BLaER1 (cell line): ENCODE results near the gene ZBP1.
A peak's percentile ranks its signal among the peaks of the same experiment; 100 is the strongest.

ENCODE experiments used
- H3K27ac ChIP-seq: shearing (Covaris generic); formaldehyde crosslinking; 2 replicates; pipeline ENCODE4 v1.8.1; 2022
- H3K27me3 ChIP-seq: shearing (Covaris generic); formaldehyde crosslinking; 2 replicates; pipeline ENCODE4 v1.8.1; 2022
- H3K36me3 ChIP-seq: shearing (Covaris generic); formaldehyde crosslinking; 2 replicates; pipeline ENCODE4 v1.8.1; 2022
- H3K4me1 ChIP-seq: shearing (Covaris generic); formaldehyde crosslinking; 2 replicates; pipeline ENCODE4 v1.8.1; 2022
- H3K4me2 ChIP-seq: shearing (Covaris generic); formaldehyde crosslinking; 2 replicates; pipeline ENCODE4 v1.8.1; 2022
- H3K4me3 ChIP-seq: shearing (Covaris generic); formaldehyde crosslinking; 2 replicates; pipeline ENCODE4 v1.8.1; 2022
- H3K9ac ChIP-seq: shearing (Covaris generic); formaldehyde crosslinking; 2 replicates; pipeline ENCODE4 v1.8.1; 2022
- H3K9me3 ChIP-seq: shearing (Covaris generic); formaldehyde crosslinking; 2 replicates; pipeline ENCODE4 v1.8.1; 2022
- H4K20me1 ChIP-seq: shearing (Covaris generic); formaldehyde crosslinking; 2 replicates; pipeline ENCODE4 v1.8.1; 2022
- Cebpa-rat ChIP-seq: shearing (Covaris generic); IDR thresholded peaks from 2 replicates; pipeline ENCODE4 v1.8.1; 2022

ZBP1 gene

DNA sequence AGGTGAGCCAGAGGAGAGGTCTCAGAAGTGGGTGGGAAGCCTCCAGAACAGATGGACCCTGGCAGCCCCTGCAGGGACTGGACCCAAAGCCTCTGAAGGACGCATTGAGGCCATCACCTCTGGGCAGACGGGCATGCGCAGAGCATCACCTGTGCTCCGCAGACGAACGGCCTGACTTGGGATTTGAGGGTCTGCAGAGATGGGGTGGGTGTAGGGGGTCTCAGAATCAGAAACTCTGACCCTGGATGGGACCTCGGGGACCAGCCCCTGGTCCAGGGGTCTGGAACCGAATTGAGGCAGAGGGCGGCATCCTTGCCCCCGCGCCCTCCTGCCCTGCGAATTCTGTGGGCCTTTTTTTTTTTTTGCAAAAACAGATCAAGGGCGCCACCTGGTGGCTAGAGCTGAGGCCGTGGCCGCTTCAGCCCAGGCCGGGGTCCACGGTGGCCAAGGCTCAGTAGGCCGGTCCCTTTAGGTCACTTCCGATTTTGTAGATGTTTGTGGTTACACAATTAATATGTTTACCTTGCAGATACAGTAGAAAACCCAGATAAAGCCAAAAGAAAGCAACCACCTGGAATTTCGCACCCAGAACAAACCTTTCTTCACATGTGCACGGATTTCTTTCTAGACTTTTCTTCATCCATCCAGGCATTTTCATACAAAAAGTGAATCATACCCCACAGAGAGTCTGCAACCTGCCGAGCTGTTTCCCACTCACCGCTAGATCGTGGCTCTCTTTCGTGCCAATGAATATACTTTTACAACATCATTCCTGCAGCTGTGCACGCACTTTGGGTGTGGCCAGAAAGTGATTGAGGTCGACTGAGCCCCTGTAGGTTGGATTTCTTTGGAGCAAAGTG is 25.9 kb downstream of the ZBP1 start:
- no peak for TF ChIP-seq Cebpa-rat
- Histone ChIP-seq H3K4me2 (no peak overlapping the region), H3K4me3 (no peak overlapping the region), H3K27me3 (no peaks in the 10 kb centered on the region), H3K4me1 (peaks cover 37% of the 10 kb centered on the region), H3K9ac (no peak overlapping the region), H3K9me3 (no peaks in the 10 kb centered on the region), H4K20me1 (no peaks in the 10 kb centered on the region), H3K27ac (no peak overlapping the region), H3K36me3 (no peaks in the 10 kb centered on the region)

DNA sequence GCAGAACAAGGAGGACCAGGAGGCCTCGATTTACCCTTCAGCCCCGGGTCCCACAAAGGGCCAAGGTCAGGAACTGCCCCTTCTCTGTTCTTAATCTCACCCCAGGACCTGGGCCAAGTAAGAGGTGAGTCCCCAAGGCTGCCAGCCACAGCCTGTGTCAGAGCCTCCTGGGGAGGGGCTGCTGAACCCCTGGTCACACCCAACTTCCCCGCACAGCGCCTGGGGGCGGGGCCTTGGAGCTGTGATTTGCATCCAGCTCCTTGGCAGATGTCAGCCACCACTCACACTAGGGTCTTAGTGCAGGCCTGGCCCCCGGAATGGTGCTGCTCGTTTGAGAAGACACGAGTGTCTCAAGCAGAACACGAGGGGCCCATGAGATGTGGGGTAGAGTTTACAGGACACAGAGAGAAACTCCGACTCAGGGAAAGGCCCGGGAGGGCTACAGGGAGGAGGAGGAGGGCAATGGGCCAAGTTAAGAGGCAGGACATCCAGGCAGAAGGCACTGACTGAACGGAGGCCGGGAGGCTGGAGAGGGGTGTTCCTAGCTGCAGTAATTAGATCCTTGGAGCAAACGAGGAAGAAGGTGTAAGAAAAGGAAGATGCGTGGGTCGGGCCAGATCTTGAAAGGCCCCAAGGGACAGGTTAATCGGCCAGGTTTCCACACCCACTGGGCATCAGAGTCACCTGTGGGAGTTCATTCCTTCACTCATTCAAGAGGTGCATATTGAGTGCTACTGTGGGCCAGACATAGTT is 26.9 kb downstream of the ZBP1 start:
- H3K9ac ChIP-seq: no peak overlapping the region
- no peaks in the 10 kb centered on the region for H3K27me3 ChIP-seq
- H3K4me2 ChIP-seq: peak overlapping the region; percentile 39
- no peaks in the 10 kb centered on the region for H3K36me3 ChIP-seq
- TF ChIP-seq Cebpa-rat: no peak
- no peak overlapping the region for H3K4me3 ChIP-seq
- peaks cover 37% of the 10 kb centered on the region for H3K4me1 ChIP-seq
- H4K20me1 ChIP-seq: no peaks in the 10 kb centered on the region
- H3K27ac ChIP-seq: no peak overlapping the region
- H3K9me3 ChIP-seq: no peaks in the 10 kb centered on the region

DNA sequence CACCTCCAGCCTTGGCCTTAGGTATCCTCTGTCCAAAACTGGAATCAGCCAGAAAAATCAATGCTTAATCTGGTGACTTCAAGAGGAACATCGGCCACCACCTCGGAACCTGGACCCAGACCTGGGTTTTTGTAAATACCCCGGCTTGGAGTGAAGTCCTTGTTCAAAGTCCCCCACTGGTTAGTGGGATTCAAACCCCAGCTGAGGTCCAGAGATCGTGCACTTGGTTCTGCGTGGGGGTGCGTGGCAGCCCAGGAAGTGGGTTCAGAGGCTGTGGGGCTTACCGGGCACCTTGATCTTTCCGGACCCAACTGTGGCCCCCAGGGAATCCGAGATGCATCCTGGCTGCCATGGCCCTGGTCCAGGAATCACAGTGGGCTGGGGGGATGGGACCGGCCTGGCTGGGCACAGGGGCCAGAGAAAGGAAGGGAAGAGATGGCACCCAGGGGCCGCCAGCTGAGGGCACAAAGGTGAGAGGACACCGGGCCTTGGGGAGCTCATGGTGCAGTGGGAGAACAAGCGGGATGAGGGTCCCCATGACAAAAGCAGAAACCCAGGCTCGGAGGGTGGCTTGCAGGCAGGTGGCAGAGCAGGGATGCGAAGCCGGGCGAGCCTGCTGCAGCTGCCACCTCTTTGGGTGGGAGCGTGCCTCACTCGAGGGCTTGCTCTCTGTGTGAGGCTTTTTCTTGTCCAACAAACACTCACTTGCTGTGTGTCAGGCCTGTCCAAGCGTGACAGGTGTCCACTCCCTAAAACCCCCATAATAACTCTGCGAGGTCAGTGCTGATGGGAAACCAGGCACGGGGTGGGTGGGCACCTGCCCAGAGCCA is 27.7 kb downstream of the ZBP1 start:
- H4K20me1 ChIP-seq: no peaks in the 10 kb centered on the region

DNA sequence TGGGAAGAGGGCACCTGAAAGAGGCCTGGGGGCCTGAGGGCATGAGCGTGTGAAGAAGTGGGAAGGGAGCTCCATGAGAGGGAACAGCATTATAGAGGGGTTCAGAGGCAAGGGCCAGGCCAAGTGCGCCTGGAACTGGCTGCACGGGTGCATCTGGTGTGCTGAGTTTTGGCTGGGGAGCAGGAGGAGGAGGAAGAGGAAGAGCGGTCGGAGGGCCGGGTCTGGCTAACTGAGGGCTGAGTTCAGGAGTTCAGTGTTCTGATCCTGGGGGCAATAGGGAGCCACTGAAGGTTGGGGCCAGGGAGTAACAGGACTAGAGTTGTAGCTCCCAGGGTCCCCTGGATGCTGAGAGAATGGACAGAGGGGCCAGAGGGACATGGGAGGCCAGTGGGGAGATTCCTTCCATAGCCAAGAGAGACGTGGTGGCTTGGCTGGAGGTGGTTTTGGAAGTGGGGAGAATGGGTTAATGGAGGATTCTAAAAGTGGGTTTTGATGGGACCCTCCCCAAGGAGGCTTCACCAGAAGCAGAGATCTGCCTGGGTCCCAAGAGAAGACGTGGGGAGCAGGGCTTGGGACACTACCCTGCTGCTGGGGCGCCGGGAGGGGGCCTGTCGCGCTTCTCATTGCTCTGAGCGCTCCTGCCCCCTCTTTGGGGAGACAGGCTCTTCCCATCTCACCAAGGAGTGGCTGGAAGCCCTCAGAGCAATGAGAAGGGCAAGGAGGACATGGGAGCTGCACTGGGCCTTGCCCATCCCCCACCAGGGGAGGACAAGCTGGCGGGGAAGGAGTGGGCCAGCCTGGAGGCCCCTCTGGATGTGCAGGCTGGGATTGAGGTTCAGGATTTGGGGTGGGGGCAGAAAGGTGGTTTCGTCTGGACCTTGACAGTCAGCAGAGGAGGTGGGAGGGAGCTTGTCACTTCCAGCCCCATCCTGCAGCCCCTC is 28.7 kb downstream of the ZBP1 start:
- H4K20me1 ChIP-seq: no peaks in the 10 kb centered on the region
- peaks cover 32% of the 10 kb centered on the region for H3K4me1 ChIP-seq
- no peak for TF ChIP-seq Cebpa-rat
- H3K9ac ChIP-seq: no peak overlapping the region
- H3K9me3 ChIP-seq: peaks cover 9% of the 10 kb centered on the region
- H3K4me3 ChIP-seq: no peak overlapping the region
- no peak overlapping the region for H3K27ac ChIP-seq
- no peak overlapping the region for H3K4me2 ChIP-seq
- H3K36me3 ChIP-seq: no peaks in the 10 kb centered on the region
- H3K27me3 ChIP-seq: no peaks in the 10 kb centered on the region

More for the DNA sequence above, 27.7 kb downstream of the ZBP1 start:
- peaks cover 6% of the 10 kb centered on the region for H3K9me3 ChIP-seq
- no peak overlapping the region for H3K27ac ChIP-seq
- TF ChIP-seq Cebpa-rat: no peak
- H3K9ac ChIP-seq: no peak overlapping the region
- no peak overlapping the region for H3K4me3 ChIP-seq
- H3K36me3 ChIP-seq: no peaks in the 10 kb centered on the region
- peaks cover 37% of the 10 kb centered on the region for H3K4me1 ChIP-seq
- H3K4me2 ChIP-seq: peak overlapping the region; percentile 39
- H3K27me3 ChIP-seq: no peaks in the 10 kb centered on the region

DNA sequence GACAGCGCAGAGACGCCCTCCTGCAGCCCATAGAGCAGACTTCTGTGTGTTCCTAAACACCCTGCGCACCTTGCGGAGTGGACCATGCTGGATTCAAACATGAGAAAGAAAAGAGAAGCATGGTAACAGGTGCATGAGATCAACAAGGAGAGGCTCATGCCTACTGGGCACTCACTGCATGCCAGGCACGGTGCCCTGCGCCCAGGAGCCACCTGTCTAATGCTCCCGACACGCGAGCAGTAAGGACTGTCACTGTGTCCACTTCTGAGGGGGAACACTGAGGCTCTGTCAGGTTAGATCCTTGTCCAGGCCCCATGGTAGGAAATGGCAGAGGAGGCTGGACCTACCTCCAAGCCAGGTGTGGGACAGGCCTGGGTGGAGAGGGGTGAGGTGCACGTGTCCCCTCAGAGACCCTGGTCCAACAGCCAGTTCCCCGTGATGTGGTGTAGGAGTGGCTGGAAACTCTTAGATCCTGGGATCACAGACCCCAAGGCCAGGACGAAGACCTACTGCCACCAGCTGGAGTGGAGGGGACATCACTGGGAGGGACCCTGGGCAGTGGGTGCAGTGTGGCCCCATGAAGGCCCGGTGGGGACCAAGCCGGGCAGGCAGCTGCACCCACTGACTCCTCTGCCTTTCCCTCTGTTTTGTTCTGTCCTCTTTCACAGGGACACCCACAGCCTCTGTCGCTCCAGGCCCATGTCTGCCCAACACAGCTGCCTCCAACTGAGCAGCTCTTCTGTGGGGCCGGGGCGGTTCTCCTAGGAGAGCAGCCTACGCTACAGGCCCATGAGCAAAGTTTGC is 29.5 kb downstream of the ZBP1 start:
- Histone ChIP-seq H3K27ac (no peak overlapping the region), H3K4me2 (no peak overlapping the region), H3K36me3 (no peaks in the 10 kb centered on the region), H4K20me1 (no peaks in the 10 kb centered on the region), H3K4me3 (no peak overlapping the region), H3K9ac (no peak overlapping the region), H3K4me1 (peaks cover 32% of the 10 kb centered on the region), H3K27me3 (no peaks in the 10 kb centered on the region), H3K9me3 (peaks cover 9% of the 10 kb centered on the region)
- no peak for TF ChIP-seq Cebpa-rat

DNA sequence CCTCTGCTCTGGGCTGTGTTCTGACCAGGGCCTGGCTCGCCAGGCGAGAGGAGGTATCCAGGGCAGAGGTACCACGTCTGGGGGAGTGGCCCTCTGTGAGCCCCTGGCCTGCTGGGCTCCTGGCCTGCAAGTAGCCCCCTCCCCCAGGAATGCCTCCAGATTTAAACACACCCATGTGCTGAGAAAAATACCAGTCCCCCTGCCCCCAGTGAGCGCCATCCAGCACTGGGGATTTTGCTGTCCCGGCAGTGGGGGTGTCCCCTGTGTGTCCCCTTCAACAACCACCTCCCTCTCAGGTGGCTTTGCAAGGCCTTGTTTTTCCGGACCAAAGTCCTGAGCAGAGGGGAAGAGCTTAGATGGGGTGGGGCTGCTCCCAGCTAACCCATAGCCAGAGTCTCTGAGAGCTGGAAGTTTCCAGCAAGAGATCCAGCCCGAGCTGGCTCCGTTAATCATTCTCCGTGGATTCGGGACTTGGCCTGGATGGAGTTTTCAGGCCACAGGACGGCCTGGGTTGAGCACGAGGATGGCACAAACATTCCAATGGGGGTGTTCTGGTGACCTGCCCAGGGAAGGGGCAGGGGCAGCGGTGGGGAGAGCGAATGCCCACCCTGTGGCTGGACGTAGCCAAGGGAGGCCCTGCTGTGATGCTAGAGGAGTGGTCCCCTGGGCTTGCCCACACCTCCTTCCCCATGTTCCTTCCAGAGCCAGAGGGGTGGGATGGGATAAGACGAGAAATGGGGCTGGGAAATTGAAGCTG is 30.3 kb downstream of the ZBP1 start:
- H3K36me3 ChIP-seq: no peaks in the 10 kb centered on the region
- H3K4me1 ChIP-seq: peaks cover 32% of the 10 kb centered on the region
- H3K9me3 ChIP-seq: peaks cover 9% of the 10 kb centered on the region
- no peak overlapping the region for H3K27ac ChIP-seq
- H3K27me3 ChIP-seq: no peaks in the 10 kb centered on the region
- no peak overlapping the region for H3K9ac ChIP-seq
- TF ChIP-seq Cebpa-rat: no peak
- no peak overlapping the region for H3K4me3 ChIP-seq
- no peak overlapping the region for H3K4me2 ChIP-seq
- H4K20me1 ChIP-seq: no peaks in the 10 kb centered on the region

DNA sequence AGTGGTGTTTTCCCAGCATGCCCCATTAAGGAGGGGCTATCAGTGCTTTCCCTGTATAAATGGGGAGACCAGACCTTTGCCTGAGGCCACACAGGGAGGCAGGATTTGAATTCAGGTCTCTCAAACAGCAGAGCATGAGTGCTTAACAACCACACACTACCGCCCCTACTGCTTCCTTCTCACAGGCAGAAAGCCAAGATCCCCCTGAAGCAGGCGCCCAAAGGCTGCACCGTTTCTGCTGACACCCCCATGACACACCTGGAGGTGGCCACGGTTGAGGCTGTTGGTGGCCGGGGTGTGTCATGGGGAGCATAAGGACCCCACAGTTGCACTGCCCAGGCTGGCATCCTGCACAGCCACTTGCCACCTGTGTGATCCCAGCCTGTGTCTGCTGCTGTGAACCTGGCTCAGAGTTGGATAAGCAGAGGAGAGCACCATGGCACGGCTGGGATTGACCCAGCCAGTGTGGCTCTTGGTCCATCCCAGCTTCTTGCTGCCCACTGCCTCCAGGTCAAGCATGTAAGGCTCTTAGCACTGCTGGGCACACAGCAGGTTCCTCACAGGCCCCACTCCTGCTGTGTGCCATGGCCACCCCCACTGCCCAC is 31.0 kb downstream of the ZBP1 start:
- no peak overlapping the region for H3K4me3 ChIP-seq
- H3K27me3 ChIP-seq: no peaks in the 10 kb centered on the region
- TF ChIP-seq Cebpa-rat: no peak
- H3K9me3 ChIP-seq: peaks cover 9% of the 10 kb centered on the region
- H3K27ac ChIP-seq: no peak overlapping the region
- no peak overlapping the region for H3K9ac ChIP-seq
- H3K4me1 ChIP-seq: peaks cover 32% of the 10 kb centered on the region
- H3K4me2 ChIP-seq: no peak overlapping the region
- H3K36me3 ChIP-seq: no peaks in the 10 kb centered on the region
- no peaks in the 10 kb centered on the region for H4K20me1 ChIP-seq

DNA sequence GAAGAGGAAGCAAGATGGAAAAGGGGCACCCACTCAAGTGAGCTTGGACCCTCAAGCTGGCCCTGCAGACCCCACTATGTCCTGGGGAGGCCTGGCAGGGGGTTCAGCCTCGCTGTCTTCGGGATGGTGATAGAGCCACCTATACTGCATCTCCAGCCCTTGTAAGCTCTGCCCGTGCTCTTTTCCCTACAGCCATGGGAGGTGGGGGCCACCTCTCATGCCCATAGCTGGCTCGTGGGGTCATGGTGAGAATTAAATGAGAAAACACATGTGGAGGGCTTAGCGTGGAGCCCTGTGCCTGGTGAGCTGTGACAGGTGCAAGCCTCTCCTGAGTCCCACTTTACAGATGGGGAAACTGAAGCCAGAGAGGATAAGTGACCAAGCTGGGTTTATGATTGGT is 31.6 kb downstream of the ZBP1 start:
- H3K4me2 ChIP-seq: no peak overlapping the region
- H3K9me3 ChIP-seq: peaks cover 9% of the 10 kb centered on the region
- H4K20me1 ChIP-seq: no peaks in the 10 kb centered on the region
- H3K9ac ChIP-seq: no peak overlapping the region
- no peaks in the 10 kb centered on the region for H3K27me3 ChIP-seq
- no peak overlapping the region for H3K4me3 ChIP-seq
- H3K36me3 ChIP-seq: no peaks in the 10 kb centered on the region
- H3K27ac ChIP-seq: no peak overlapping the region
- peaks cover 27% of the 10 kb centered on the region for H3K4me1 ChIP-seq
- no peak for TF ChIP-seq Cebpa-rat
